HEK293T (cell line): ENCODE data around the gene PRCD.
"Not testable (repeated sequence)": the region's sequence is repeated elsewhere in the genome, so short reads cannot be mapped to it uniquely, and the experiment has no call there.

Experiments
- BHLHE40 ChIP-seq: fragments of 450-650 bp; IDR thresholded peaks from 2 replicates; pipeline ENCODE4 v1.6.1; 2016; ENCODE audit warnings: mild to moderate bottlenecking, moderate library complexity, borderline replicate concordance
- ELF4 ChIP-seq: fragments of 450-650 bp; IDR thresholded peaks from 2 replicates; pipeline ENCODE4 v1.6.1; 2017; ENCODE audit warnings: antibody characterized with exemption
- FOXM1 ChIP-seq: fragments of 450-650 bp; IDR thresholded peaks from 2 replicates; pipeline ENCODE4 v1.6.1; 2017; ENCODE audit warnings: mild to moderate bottlenecking, borderline replicate concordance
- LEF1 ChIP-seq: fragments of 450-650 bp; IDR thresholded peaks from 2 replicates; pipeline ENCODE4 v1.6.1; 2017; ENCODE audit warnings: mild to moderate bottlenecking, borderline replicate concordance
- NFRKB ChIP-seq: fragments of 450-650 bp; IDR thresholded peaks from 2 replicates; pipeline ENCODE4 v1.6.1; 2016; ENCODE audit warnings: mild to moderate bottlenecking, moderate library complexity
- SP1 ChIP-seq: fragments of 450-650 bp; IDR thresholded peaks from 2 replicates; pipeline ENCODE4 v1.6.1; 2017
- SUZ12 ChIP-seq: fragments of 450-650 bp; IDR thresholded peaks from 2 replicates; pipeline ENCODE4 v1.6.1; 2016; ENCODE audit warnings: mild to moderate bottlenecking
- TARDBP ChIP-seq: fragments of 450-650 bp; IDR thresholded peaks from 2 replicates; pipeline ENCODE4 v1.6.1; 2016

GRCh38 chr17:76533640-76534359, 6.0 kb upstream of the PRCD start:
- TF ChIP-seq LEF1, NFRKB, ELF4, SP1, BHLHE40, TARDBP, FOXM1, SUZ12: not testable (repeated sequence)
